HG03039 (cell line): Measurements from ENCODE around the gene SPC24.
"Not testable (repeated sequence)": the region's sequence is repeated elsewhere in the genome, so short reads cannot be mapped to it uniquely, and the experiment has no call there.

Experiments used
- ATAC-seq: cut with Tn5 transposase; IDR thresholded peaks from one replicate; pipeline ENCODE4 v1.9.1; 2021; ENCODE audit warnings: mild to moderate bottlenecking, moderate library complexity; ENCODE audit not compliant: unreplicated experiment

The SPC24 gene

GRCh38 chr19:11166281-11167142, 10.9 kb upstream of the SPC24 start:
- no peak for ATAC-seq

GRCh38 chr19:11165486-11166030, 10.0 kb upstream of the SPC24 start:
- ATAC-seq, result no peak

- ATAC-seq, result no peak
Measured at GRCh38 chr19:11164879-11165406, 9.4 kb upstream of the SPC24 start.

GRCh38 chr19:11164296-11164695, 8.7 kb upstream of the SPC24 start:
- ATAC-seq, result no peak

- not testable (repeated sequence) for ATAC-seq
Measured at GRCh38 chr19:11160440-11160768, 4.8 kb upstream of the SPC24 start.

GRCh38 chr19:11159598-11160439, 4.2 kb upstream of the SPC24 start:
- ATAC-seq, result no peak

GRCh38 chr19:11154683-11155047, 917 bp downstream of the SPC24 start:
- ATAC-seq, result no peak

GRCh38 chr19:11152318-11153062, 3.1 kb downstream of the SPC24 start:
- ATAC-seq, result no peak

- no peak for ATAC-seq
Measured at GRCh38 chr19:11151181-11151580, 4.4 kb downstream of the SPC24 start.

- ATAC-seq, result no peak
Measured at GRCh38 chr19:11148001-11148400, 7.6 kb downstream of the SPC24 start.

GRCh38 chr19:11145536-11145924, 10.1 kb downstream of the SPC24 start:
- ATAC-seq, result no peak

- no peak for ATAC-seq
Measured at GRCh38 chr19:11142528-11143171, 12.9 kb downstream of the SPC24 start.

- ATAC-seq, result no peak
Measured at GRCh38 chr19:11141937-11142527, 13.6 kb downstream of the SPC24 start.

- ATAC-seq, result no peak
Measured at GRCh38 chr19:11140896-11141295, 14.7 kb downstream of the SPC24 start.

GRCh38 chr19:11140023-11140538, 15.5 kb downstream of the SPC24 start:
- not testable (repeated sequence) for ATAC-seq

- ATAC-seq, result no peak
Measured at GRCh38 chr19:11138601-11139300, 16.8 kb downstream of the SPC24 start.

- ATAC-seq, result no peak
Measured at GRCh38 chr19:11137542-11138384, 17.8 kb downstream of the SPC24 start.

- ATAC-seq, result no peak
Measured at GRCh38 chr19:11136400-11137101, 19.0 kb downstream of the SPC24 start.
